GM13977 (cell line): Measurements from ENCODE around the gene POLE4.

Source experiments
- DNase-seq: peaks from one replicate; pipeline ENCODE4 v3.0.0; 2012; ENCODE audit warnings: low spot score
- in situ Hi-C: fragments of 300-500 bp; cut with MboI; formaldehyde crosslinking; loops from one replicate; pipeline ENCODE4 v1.12.0; 2022; ENCODE audit warnings: low sequenced_read_pairs, low pct_unique_long_range_greater_than_20kb, mixed read lengths, inconsistent platforms; ENCODE audit not compliant: unreplicated experiment
- TF ChIP-seq, protein P1 (sequence below): IDR thresholded peaks from 2 replicates; pipeline ENCODE4 v1.5.1; 2012; ENCODE audit warnings: mild to moderate bottlenecking, control low read depth; ENCODE audit not compliant: insufficient read depth; ENCODE audit errors: extremely low read depth, missing control alignments

POLE4 gene

DNA sequence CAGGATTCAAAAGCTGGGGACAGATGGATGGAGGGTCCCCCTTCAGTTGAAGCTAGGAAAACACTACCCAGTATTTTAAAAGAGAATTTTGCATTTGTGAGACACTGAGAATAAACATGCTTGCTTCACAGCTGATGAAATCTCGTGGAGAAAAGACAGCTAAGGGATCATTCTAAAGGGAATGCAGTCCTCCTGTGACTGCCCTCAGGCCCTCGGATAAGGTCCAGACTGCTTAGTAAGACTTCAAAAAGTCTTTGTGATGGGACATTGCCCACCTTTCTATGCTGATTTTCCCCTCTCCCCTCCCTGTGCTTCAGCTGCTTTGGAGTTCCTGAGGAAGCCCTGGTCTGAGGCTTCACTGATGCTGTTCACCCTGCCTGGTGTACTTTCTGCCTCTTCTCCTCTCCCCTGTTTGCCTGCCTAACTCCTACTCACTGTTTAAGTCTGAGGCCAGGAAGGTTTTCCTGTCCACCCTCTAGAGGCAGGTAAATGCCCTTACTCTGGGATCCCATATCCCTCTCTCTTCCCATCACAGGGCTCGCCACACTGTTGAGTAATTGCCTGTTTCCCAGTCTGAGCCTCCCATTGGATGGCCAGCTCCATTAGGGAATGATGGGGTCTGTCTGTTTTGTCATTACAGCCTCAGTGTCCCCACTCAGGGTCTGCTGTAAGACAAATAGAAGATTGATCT lies 26.6 kb downstream of the POLE4 start:
- DNase-seq: no peak
- in situ Hi-C loops: no loop called here
- TF ChIP-seq, protein P1, sequence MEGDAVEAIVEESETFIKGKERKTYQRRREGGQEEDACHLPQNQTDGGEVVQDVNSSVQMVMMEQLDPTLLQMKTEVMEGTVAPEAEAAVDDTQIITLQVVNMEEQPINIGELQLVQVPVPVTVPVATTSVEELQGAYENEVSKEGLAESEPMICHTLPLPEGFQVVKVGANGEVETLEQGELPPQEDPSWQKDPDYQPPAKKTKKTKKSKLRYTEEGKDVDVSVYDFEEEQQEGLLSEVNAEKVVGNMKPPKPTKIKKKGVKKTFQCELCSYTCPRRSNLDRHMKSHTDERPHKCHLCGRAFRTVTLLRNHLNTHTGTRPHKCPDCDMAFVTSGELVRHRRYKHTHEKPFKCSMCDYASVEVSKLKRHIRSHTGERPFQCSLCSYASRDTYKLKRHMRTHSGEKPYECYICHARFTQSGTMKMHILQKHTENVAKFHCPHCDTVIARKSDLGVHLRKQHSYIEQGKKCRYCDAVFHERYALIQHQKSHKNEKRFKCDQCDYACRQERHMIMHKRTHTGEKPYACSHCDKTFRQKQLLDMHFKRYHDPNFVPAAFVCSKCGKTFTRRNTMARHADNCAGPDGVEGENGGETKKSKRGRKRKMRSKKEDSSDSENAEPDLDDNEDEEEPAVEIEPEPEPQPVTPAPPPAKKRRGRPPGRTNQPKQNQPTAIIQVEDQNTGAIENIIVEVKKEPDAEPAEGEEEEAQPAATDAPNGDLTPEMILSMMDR: no peak

DNA sequence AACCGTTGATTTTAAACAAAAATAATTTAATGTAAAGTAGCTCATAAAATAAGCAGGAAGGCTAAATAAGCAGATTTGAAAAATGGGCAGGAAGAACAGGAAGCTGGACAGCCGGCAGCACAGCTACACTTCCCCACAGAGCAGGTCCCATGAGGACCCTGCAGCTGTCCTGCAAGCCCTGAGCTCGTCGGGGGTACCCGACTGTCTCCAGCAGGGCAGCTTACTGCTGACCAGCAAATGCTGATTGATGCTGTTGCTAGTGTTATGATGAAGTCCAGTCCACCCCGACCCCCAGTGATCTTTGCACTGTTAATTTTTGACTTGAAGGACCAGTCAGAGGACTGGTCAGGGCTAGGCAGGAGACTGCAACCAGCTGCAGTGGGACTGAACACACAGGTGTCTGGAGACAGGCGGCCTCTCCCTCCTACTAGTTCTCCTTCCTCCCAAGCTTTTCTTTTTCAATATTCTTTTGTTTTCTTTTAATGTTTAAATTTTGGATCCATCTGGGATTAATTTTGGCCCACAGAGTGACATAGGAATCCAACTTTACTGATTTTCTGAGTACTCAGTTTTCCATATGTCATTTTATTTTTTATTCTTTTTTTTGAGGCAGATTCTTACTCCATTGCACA lies 27.7 kb downstream of the POLE4 start:
- TF ChIP-seq, protein P1: no peak
- no peak for DNase-seq
- in situ Hi-C loops: no loop called here

DNA sequence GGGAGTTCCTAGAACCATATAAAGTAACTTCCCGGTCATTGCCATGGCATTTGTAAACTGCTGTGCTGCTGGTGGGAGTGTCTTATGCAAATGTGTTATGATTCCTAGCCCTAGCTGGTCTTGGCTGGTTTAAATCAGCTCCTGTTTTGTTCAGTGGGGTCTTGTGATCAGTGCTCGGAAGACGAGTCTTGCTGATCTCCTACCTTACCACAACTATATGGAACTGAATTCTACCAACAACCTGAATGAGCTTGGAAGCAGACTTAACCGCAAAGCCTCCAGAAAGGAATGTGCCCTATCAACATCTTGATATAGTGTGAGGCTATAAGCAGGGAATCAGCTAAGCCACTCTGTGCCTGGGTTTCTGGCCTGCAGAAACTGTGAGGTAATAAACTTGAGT lies 33.5 kb downstream of the POLE4 start:
- no peak for DNase-seq
- in situ Hi-C loops: no loop called here
- TF ChIP-seq, protein P1: no peak

DNA sequence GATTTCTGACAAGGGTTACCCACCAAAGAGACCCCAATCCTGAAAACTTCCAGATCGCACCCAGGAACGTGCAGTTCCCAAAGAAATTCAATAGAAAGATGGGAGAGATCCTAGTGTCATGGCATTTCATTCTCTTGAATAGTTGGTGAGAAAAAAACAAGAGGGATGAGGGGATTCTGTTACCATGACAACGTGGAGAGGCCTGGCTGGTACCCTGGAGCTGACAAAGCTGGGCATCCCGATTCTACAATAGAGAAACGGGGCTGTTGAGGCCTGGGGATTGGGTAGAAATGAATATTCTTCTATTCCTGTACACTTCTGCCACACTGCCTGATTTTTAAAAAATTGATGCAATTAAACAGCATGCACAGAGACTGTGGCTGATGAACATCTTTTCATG lies 41.0 kb downstream of the POLE4 start:
- in situ Hi-C loops: no loop called here
- TF ChIP-seq, protein P1: no peak
- DNase-seq: no peak

DNA sequence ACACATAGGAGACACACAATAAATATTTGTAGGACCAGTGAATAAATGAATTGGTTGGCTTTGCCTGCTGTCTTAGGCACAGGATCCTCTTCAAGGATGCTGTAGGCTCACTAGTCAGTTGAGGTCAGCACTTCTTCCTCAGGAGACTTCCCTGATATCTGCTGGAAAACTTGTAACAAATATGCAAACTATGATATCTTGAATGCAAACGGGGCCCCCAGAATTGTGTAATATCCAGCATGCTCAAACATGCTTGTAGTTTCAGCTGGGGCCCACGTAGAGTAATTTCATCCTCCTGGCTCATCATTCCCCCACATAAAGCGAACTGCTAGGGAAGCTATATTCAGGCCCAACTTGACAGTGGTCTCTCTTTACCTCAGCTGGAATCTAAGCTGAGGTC lies 43.6 kb downstream of the POLE4 start:
- in situ Hi-C loops: no loop called here
- no peak for DNase-seq
- TF ChIP-seq, protein P1: no peak

DNA sequence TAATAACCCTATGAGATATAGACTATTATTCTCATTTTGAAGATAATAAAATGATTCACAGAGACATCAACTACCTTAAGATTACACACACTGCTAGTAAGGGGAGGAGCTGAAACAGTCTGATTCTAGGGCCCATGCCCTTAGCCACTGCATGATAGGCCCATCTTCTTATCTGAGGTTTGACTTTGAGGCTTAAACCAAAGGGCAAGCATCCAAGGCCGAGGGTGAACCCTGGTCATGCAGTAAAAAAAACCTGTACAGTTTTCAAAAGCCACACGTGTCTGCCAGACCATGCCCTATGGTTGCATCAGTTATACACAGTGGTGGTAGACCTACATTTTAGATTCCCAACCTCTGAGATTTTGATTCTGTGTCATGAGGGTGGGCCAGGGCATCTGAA lies 44.8 kb downstream of the POLE4 start:
- in situ Hi-C loops: no loop called here
- TF ChIP-seq, protein P1: no peak
- DNase-seq: no peak
